Spleen (tissue), 7 donors: Measurements from ENCODE around the gene CNGA3.

Source experiments
- CTCF ChIP-seq, 11 experiments: fragments of 200-600 bp in 7 of 11; fragments of 450-650 bp in 4 of 11; sonication (generic) in 4 of 11; IDR thresholded peaks in 8 of 11; conservative IDR thresholded peaks in 3 of 11; 1 replicate in 7 of 11; 2 replicates in 4 of 11; pipeline versions ENCODE4 v1.4.0 to v1.8.0; 2016 to 2021; ENCODE audit warnings: antibody characterized with exemption in 11 of 11, inconsistent platforms in 4 of 11, mild to moderate bottlenecking in 1 of 11
- POLR2A ChIP-seq, 3 donors: fragments of 450-650 bp; IDR thresholded peaks; one replicate each; pipeline ENCODE4 v1.5.1; 2017; ENCODE audit warnings: antibody characterized with exemption in 3 of 3, mild to moderate bottlenecking in 1 of 3
- POLR2AphosphoS5 ChIP-seq, 3 donors: sonication (generic); formaldehyde crosslinking; IDR thresholded peaks; one replicate each; pipeline ENCODE4 v1.5.1; 2017; ENCODE audit warnings: antibody characterized with exemption in 3 of 3
- donor health status: DM: no; HTN: no; CAD: no; lungs with moderate emphysema.
- donor health status: DM: no; HTN: no; CAD: no.
- donor health status: DM: no; HTN: no; CAD: no.

- TF ChIP-seq CTCF (IDR thresholded peaks at IDR 0.05 in 8 of 11, conservative IDR thresholded peaks at IDR 0.05 in 3 of 11) = no peak
- TF ChIP-seq POLR2AphosphoS5 (IDR thresholded peaks at IDR 0.05) = no peak
- TF ChIP-seq POLR2A (IDR thresholded peaks at IDR 0.05) = no peak
These were observed 100.6 kb downstream of the CNGA3 start for GRCh38 chr2:98446850-98447249.
